Cardiac fibroblast (primary cell): ENCODE data around the gene CHN2.

Experiments
- DNase-seq, 2 donors: peaks; one replicate each; pipeline versions ENCODE4 v3.0.0 to v3.0.0-alpha.2; 2010; ENCODE audit warnings: low read depth in 2 of 2
- H3K4me3 ChIP-seq, 2 donors: replicated peaks in 1 of 2; 1 replicate in 1 of 2; 2 replicates in 1 of 2; pipeline ENCODE4 v1.5.1; 2011; ENCODE audit warnings: low read depth in 2 of 2, low read length in 2 of 2, mild to moderate bottlenecking in 2 of 2, moderate library complexity in 1 of 2
- TF ChIP-seq, protein P1 (sequence below): IDR thresholded peaks from one replicate; pipeline ENCODE4 v1.5.1; 2011; ENCODE audit warnings: low read depth, mild to moderate bottlenecking, low read length, inconsistent platforms

Gene CHN2

GRCh38 chr7:29431686-29432085 lies 237.1 kb downstream of the CHN2 start:
- H3K4me3 ChIP-seq = no peak overlapping the region
- TF ChIP-seq, protein P1, sequence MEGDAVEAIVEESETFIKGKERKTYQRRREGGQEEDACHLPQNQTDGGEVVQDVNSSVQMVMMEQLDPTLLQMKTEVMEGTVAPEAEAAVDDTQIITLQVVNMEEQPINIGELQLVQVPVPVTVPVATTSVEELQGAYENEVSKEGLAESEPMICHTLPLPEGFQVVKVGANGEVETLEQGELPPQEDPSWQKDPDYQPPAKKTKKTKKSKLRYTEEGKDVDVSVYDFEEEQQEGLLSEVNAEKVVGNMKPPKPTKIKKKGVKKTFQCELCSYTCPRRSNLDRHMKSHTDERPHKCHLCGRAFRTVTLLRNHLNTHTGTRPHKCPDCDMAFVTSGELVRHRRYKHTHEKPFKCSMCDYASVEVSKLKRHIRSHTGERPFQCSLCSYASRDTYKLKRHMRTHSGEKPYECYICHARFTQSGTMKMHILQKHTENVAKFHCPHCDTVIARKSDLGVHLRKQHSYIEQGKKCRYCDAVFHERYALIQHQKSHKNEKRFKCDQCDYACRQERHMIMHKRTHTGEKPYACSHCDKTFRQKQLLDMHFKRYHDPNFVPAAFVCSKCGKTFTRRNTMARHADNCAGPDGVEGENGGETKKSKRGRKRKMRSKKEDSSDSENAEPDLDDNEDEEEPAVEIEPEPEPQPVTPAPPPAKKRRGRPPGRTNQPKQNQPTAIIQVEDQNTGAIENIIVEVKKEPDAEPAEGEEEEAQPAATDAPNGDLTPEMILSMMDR = no peak
- DNase-seq = no peak

DNA sequence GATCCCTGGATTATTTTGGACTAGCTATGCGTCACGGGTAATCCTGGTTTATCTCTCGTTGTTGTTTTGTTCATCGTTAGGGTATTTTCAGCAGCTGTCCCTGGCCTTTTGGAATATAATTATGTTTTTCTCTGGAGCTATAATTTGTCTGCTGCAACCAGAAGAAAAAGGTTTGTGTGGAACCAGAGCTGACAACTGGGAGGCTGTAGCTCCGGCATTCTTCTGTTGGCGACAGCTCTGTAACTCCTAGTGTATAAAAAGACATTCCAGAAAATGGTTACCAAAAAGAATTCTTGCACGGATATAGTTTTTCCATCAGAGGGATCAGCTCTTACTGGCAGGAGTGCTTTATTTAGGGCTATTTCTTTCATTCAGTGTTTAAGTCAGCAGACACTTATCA lies 238.1 kb downstream of the CHN2 start:
- TF ChIP-seq, protein P1 = no peak
- H3K4me3 ChIP-seq = no peak overlapping the region
- DNase-seq = no peak

GRCh38 chr7:29434380-29434768 lies 239.8 kb downstream of the CHN2 start:
- DNase-seq = no peak
- TF ChIP-seq, protein P1 = no peak
- no peak overlapping the region for H3K4me3 ChIP-seq

- DNase-seq = no peak
- no peak overlapping the region for H3K4me3 ChIP-seq
- TF ChIP-seq, protein P1 = no peak
These were observed 240.6 kb downstream of the CHN2 start for GRCh38 chr7:29435167-29435566.

DNA sequence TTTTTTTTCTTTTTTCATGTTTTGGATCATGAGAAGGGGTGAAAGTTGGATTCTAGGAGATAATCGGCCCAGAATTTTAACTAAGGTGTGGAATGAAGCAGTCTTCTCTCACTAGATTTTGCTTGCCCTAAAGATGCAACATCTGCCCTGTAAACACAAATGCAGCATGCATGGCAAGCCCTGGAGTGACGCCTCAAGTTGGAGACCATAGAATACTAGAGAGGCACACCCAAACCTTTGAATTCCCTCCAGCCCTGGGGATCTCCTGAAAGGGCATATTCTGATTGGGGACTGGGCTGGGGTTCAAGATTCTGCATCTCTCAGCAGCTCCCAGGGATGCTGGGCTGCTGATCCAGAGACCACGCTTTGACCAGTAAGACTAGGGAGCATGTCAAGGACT lies 241.3 kb downstream of the CHN2 start:
- TF ChIP-seq, protein P1 = no peak
- no peak for DNase-seq
- no peak overlapping the region for H3K4me3 ChIP-seq

DNA sequence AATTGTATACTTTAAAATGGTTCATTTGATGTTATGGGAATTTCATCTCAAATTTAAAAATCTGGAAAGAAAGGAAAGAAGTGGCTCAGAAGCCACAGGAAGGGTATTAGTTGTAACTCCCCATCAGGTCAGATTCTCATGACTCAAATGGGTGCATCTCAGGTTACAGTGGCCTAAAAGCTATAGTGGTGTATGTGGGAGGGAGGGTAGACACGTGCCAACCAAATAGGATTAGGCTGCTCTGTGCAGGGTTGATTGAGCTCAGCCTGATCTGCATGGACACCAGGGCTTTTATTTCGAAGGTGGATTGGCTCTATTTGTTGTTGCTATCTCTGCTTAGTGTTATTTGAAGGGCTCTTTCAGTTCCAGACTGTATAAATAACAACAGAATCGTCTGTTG lies 247.6 kb downstream of the CHN2 start:
- TF ChIP-seq, protein P1 = no peak
- H3K4me3 ChIP-seq = no peak overlapping the region
- peak; percentile 33 to 37 for DNase-seq

DNA sequence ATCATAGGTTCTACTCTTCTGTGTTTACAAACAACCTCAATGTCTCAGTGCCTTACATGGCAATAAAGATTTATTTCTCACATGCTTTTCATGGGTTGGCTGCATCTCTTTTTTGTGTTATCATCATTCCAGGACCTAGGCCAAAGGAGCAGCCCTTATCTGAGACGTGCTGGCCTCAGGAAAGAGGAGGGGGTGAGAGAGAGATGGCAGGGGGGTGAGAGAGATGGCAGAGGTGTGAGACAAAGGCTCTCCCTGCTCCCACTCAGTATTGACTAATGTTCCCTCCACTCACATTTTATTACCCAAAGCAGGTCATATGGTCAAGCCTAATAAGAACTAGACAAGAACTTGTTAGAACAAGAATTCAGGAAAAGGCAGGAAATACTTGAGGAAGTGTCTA lies 249.0 kb downstream of the CHN2 start:
- no peak overlapping the region for H3K4me3 ChIP-seq
- TF ChIP-seq, protein P1 = no peak
- DNase-seq = no peak
